ENCODE measurements around the gene ELMO1.

Gene ELMO1

GRCh38 chr7:37320140-37320847, 128.4 kb downstream of the ELMO1 start:
- no peak for DNase-seq
- Histone ChIP-seq H3K27ac (no peak overlapping the region), H3K4me3 (no peak overlapping the region), H3K36me3 (no peaks in the 10 kb centered on the region), H3K4me1 (no peaks in the 10 kb centered on the region), H3K9me3 (no peaks in the 10 kb centered on the region), H3K27me3 (no peaks in the 10 kb centered on the region)
- TF ChIP-seq, protein P1, sequence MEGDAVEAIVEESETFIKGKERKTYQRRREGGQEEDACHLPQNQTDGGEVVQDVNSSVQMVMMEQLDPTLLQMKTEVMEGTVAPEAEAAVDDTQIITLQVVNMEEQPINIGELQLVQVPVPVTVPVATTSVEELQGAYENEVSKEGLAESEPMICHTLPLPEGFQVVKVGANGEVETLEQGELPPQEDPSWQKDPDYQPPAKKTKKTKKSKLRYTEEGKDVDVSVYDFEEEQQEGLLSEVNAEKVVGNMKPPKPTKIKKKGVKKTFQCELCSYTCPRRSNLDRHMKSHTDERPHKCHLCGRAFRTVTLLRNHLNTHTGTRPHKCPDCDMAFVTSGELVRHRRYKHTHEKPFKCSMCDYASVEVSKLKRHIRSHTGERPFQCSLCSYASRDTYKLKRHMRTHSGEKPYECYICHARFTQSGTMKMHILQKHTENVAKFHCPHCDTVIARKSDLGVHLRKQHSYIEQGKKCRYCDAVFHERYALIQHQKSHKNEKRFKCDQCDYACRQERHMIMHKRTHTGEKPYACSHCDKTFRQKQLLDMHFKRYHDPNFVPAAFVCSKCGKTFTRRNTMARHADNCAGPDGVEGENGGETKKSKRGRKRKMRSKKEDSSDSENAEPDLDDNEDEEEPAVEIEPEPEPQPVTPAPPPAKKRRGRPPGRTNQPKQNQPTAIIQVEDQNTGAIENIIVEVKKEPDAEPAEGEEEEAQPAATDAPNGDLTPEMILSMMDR (IDR thresholded peaks at IDR 0.05): no peak
- intact Hi-C loops (cut with DNase I; ENCODE audit: low total_unique reads): no loop called here

- intact Hi-C loops (cut with DNase I; ENCODE audit: low total_unique reads): no loop called here
- Histone ChIP-seq H3K4me3 (no peak overlapping the region), H3K27ac (no peak overlapping the region), H3K36me3 (no peaks in the 10 kb centered on the region), H3K27me3 (no peaks in the 10 kb centered on the region), H3K4me1 (no peaks in the 10 kb centered on the region), H3K9me3 (no peaks in the 10 kb centered on the region)
- DNase-seq: no peak
- TF ChIP-seq, protein P1 (IDR thresholded peaks at IDR 0.05): no peak
Measured at GRCh38 chr7:37318541-37318940, 130.1 kb downstream of the ELMO1 start.

- no peak overlapping the region for H3K27ac ChIP-seq
- H3K4me1 ChIP-seq: peaks cover 0 to 7% (median under 1%) of the 10 kb centered on the region in 4 donors
- H3K9me3 ChIP-seq: no peaks in the 10 kb centered on the region
- no peak overlapping the region for H3K4me3 ChIP-seq
- no peaks in the 10 kb centered on the region for H3K36me3 ChIP-seq
- TF ChIP-seq, protein P1 (IDR thresholded peaks at IDR 0.05): no peak
- DNase-seq: peak; percentile 45 to 72
- intact Hi-C loops (cut with DNase I; ENCODE audit: low total_unique reads): no loop called here
- no peaks in the 10 kb centered on the region for H3K27me3 ChIP-seq
Measured at GRCh38 chr7:37315772-37316715, 132.6 kb downstream of the ELMO1 start.

GRCh38 chr7:37312608-37313007, 136.1 kb downstream of the ELMO1 start:
- intact Hi-C loops (cut with DNase I; ENCODE audit: low total_unique reads): no loop called here
- peaks cover 0 to 7% (median 0%) of the 10 kb centered on the region in 3 donors for H3K36me3 ChIP-seq
- no peak for DNase-seq
- no peak overlapping the region for H3K27ac ChIP-seq
- H3K4me3 ChIP-seq: no peak overlapping the region
- no peaks in the 10 kb centered on the region for H3K9me3 ChIP-seq
- peaks cover 0 to 15% (median 2%) of the 10 kb centered on the region in 4 donors for H3K4me1 ChIP-seq
- TF ChIP-seq, protein P1 (IDR thresholded peaks at IDR 0.05): no peak
- no peaks in the 10 kb centered on the region for H3K27me3 ChIP-seq

DNA sequence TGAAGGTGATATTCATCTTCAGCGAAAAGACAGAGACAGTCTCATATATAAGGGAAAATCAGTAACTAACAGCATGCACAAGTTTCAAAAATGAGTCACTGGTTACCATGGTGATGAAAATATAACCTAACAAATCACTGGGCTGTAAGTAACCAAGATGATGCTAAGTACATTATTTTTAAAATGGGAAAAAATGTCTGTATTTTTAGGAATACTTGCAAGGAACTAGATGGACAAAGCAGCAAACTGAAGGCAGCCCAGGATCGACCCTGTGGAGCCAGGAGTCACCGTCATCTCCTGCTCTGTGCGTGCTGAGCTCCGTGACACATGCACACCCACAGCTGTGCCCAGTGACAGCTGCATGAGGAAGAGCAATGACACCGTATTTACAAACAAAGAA, 137.3 kb downstream of the ELMO1 start:
- intact Hi-C loops (cut with DNase I; ENCODE audit: low total_unique reads): no loop called here
- peak in 1 of 2 donors; percentile 26 for DNase-seq
- Histone ChIP-seq H3K27ac (peak overlapping the region in 1 of 2 donors; percentile 2), H3K4me1 (peaks cover 0 to 15% (median 2%) of the 10 kb centered on the region in 4 donors), H3K27me3 (no peaks in the 10 kb centered on the region), H3K9me3 (no peaks in the 10 kb centered on the region), H3K36me3 (peaks cover 0 to 7% (median 0%) of the 10 kb centered on the region in 3 donors), H3K4me3 (no peak overlapping the region)
- TF ChIP-seq, protein P1 (IDR thresholded peaks at IDR 0.05): no peak

All from tibial artery (tissue), 4 donors.